SU-DHL-6 (cell line): ENCODE results near the gene MAL.

Experiments
- H2AFZ ChIP-seq: fragments of 200-600 bp; sonication (generic); 2 replicates; pipeline ENCODE4 v1.6.1; 2014; ENCODE audit warnings: low read depth, mild to moderate bottlenecking, moderate library complexity, mixed read lengths, antibody characterized with exemption, low read length; ENCODE audit not compliant: severe bottlenecking
- H3F3A ChIP-seq: fragments of 200-600 bp; shearing (Covaris generic); 2 replicates; pipeline ENCODE4 v1.6.0; 2016; ENCODE audit warnings: antibody characterized with exemption, mild to moderate bottlenecking; ENCODE audit not compliant: insufficient read depth
- H3K27ac ChIP-seq: fragments of 200-600 bp; sonication (generic); 2 replicates; pipeline ENCODE4 v1.5.1; 2016; ENCODE audit warnings: low read depth, mild to moderate bottlenecking, low read length, moderate library complexity, mixed read lengths
- H3K27me3 ChIP-seq: fragments of 200-600 bp; sonication (generic), shearing (Covaris generic); 2 replicates; pipeline ENCODE4 v1.6.0; 2014; ENCODE audit warnings: mild to moderate bottlenecking, low read length
- H3K36me3 ChIP-seq: fragments of 200-600 bp; sonication (generic); 2 replicates; pipeline ENCODE4 v1.6.1; 2014; ENCODE audit warnings: mild to moderate bottlenecking, low read length, mixed read lengths
- H3K4me2 ChIP-seq: fragments of 300-600, 200-600 bp; shearing (Covaris generic), sonication (generic); 2 replicates; pipeline ENCODE4 v1.6.0; 2014; ENCODE audit warnings: low read length, low read depth, mild to moderate bottlenecking; ENCODE audit not compliant: poor library complexity, severe bottlenecking
- H3K4me3 ChIP-seq: fragments of 200-600 bp; sonication (generic); 2 replicates; pipeline ENCODE4 v1.5.1; 2014; ENCODE audit warnings: antibody characterized with exemption, low read length, mild to moderate bottlenecking, mixed read lengths; ENCODE audit not compliant: insufficient read depth, poor library complexity, severe bottlenecking
- H3K79me2 ChIP-seq: fragments of 200-600 bp; sonication (generic); 2 replicates; pipeline ENCODE4 v1.6.1; 2014; ENCODE audit warnings: mild to moderate bottlenecking, low read length, moderate library complexity; ENCODE audit not compliant: insufficient read depth
- H3K9ac ChIP-seq: fragments of 200-600 bp; sonication (generic); 2 replicates; pipeline ENCODE4 v1.7.0; 2014; ENCODE audit warnings: mild to moderate bottlenecking, low read length
- H3K9me2 ChIP-seq: fragments of 200-600 bp; sonication (generic); replicated peaks from 2 replicates; pipeline ENCODE4 v1.6.1; 2014; ENCODE audit warnings: low read length; ENCODE audit not compliant: insufficient read depth
- H3K9me3 ChIP-seq: fragments of 200-600 bp; sonication (generic); 2 replicates; pipeline ENCODE4 v1.6.1; 2014; ENCODE audit warnings: low read length, mixed read lengths; ENCODE audit not compliant: insufficient read depth
- H4K20me1 ChIP-seq: fragments of 200-600 bp; sonication (generic); 2 replicates; pipeline ENCODE4 v1.6.1; 2014; ENCODE audit warnings: low read depth, mild to moderate bottlenecking, antibody characterized with exemption, low read length, moderate library complexity, mixed read lengths
- EZH2phosphoT487 ChIP-seq: fragments of 200-600 bp; sonication (generic), shearing (Covaris generic); conservative IDR thresholded peaks from 2 replicates; pipeline ENCODE4 v1.6.1; 2018; ENCODE audit warnings: mild to moderate bottlenecking, antibody characterized with exemption, low read length, moderate library complexity, mixed read lengths
- TF ChIP-seq, protein P1 (sequence below): fragments of 200-600 bp; sonication (generic); IDR thresholded peaks from one replicate; pipeline ENCODE4 v1.5.1; 2017; ENCODE audit warnings: antibody characterized with exemption, mild to moderate bottlenecking, low read length, moderate library complexity; ENCODE audit not compliant: insufficient read depth, poor library complexity, severe bottlenecking

Gene MAL

DNA sequence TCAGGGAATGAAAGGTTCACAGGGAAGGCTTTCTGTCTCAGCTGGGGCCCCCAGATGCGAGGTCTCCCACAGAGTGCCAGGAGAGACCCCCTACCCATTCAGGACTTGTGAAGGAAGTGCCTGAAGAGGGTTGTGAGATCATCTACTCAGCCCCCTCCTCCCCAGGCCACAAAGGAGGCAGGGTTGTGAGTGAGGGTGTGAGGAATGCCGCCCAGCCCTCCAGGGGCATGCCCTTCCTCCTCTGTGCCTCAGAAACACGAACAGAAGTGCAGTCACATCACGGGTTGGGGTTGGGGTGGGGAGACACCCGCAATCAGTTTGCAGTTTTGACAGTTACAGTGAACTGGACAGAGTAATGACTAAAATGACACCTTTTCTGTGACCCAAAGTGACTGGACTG lies 5.0 kb downstream of the MAL start:
- Histone ChIP-seq H3F3A (no peaks in the 10 kb centered on the region), H3K36me3 (no peaks in the 10 kb centered on the region), H2AFZ (no peak overlapping the region), H3K27me3 (no peaks in the 10 kb centered on the region), H3K9ac (no peak overlapping the region), H3K79me2 (no peaks in the 10 kb centered on the region), H3K9me3 (no peaks in the 10 kb centered on the region), H4K20me1 (no peaks in the 10 kb centered on the region), H3K4me2 (no peak overlapping the region), H3K27ac (no peak overlapping the region), H3K4me3 (no peak overlapping the region), H3K9me2 (no peaks in the 10 kb centered on the region)
- TF ChIP-seq, protein P1, sequence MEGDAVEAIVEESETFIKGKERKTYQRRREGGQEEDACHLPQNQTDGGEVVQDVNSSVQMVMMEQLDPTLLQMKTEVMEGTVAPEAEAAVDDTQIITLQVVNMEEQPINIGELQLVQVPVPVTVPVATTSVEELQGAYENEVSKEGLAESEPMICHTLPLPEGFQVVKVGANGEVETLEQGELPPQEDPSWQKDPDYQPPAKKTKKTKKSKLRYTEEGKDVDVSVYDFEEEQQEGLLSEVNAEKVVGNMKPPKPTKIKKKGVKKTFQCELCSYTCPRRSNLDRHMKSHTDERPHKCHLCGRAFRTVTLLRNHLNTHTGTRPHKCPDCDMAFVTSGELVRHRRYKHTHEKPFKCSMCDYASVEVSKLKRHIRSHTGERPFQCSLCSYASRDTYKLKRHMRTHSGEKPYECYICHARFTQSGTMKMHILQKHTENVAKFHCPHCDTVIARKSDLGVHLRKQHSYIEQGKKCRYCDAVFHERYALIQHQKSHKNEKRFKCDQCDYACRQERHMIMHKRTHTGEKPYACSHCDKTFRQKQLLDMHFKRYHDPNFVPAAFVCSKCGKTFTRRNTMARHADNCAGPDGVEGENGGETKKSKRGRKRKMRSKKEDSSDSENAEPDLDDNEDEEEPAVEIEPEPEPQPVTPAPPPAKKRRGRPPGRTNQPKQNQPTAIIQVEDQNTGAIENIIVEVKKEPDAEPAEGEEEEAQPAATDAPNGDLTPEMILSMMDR = no peak
- no peak for TF ChIP-seq EZH2phosphoT487

DNA sequence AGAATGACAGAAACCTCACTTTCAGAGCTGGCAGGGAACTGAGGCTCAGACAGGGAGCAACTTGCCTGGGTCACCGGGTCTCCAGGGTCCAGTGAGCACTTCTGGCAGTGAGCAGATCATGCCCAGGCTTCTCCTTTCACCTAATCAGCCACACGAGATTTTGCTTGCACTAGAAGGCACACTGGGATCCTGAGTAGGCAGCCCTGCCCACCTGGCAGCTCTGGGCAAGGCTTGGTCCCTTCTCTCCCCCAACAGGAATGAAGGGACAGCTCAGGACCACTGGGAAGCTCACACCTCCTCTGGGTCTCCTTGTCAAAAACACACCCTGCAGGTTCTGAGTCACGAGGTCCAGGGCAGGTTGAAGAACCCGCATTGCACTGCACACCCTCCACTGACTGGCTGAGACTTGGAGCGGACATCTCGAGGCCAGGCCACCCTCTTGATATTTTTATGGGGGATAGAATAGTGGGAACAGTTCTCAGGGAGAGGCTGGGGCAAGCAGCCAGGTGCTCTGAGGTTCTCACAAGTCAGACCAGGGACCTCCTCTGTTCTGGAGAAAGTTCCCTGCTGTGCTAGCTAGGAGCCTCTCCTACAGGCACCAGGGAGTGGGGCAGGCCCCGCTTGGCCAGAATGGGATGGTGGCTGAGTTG lies 5.7 kb downstream of the MAL start:
- H3K79me2 ChIP-seq = no peaks in the 10 kb centered on the region
- H3K9me3 ChIP-seq = no peaks in the 10 kb centered on the region
- H3F3A ChIP-seq = no peaks in the 10 kb centered on the region
- H3K4me3 ChIP-seq = no peak overlapping the region
- H2AFZ ChIP-seq = no peak overlapping the region
- H3K9me2 ChIP-seq = no peaks in the 10 kb centered on the region
- H3K27me3 ChIP-seq = no peaks in the 10 kb centered on the region
- H4K20me1 ChIP-seq = no peaks in the 10 kb centered on the region
- TF ChIP-seq, protein P1 = no peak
- no peak for TF ChIP-seq EZH2phosphoT487
- H3K9ac ChIP-seq = no peak overlapping the region
- no peaks in the 10 kb centered on the region for H3K36me3 ChIP-seq
- no peak overlapping the region for H3K27ac ChIP-seq
- H3K4me2 ChIP-seq = no peak overlapping the region

DNA sequence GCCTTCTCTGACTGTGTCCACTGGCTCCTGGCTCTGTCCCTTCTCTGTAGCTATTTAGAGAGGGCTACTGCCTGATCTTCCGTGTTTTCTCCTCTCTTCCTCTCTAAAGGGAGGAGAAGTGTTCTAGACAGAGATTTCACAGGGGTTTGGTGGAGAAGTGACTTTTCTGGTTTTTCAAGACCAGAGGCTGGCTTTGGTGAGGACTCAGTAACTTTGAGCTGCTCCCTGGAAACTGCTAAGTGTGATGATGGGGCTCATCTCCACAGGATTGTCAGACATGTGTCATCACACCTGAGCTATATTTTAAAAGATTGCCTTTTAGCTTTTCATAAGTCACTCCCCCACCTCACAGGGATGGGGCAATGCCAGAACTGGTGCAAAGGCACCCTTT lies 6.2 kb downstream of the MAL start:
- H3K9me2 ChIP-seq = no peaks in the 10 kb centered on the region
- no peaks in the 10 kb centered on the region for H3K27me3 ChIP-seq
- H3K9ac ChIP-seq = no peak overlapping the region
- no peak overlapping the region for H3K4me3 ChIP-seq
- no peaks in the 10 kb centered on the region for H3K36me3 ChIP-seq
- no peaks in the 10 kb centered on the region for H3K9me3 ChIP-seq
- no peak for TF ChIP-seq EZH2phosphoT487
- TF ChIP-seq, protein P1 = no peak
- no peaks in the 10 kb centered on the region for H4K20me1 ChIP-seq
- no peak overlapping the region for H3K27ac ChIP-seq
- H3F3A ChIP-seq = no peaks in the 10 kb centered on the region
- H3K79me2 ChIP-seq = no peaks in the 10 kb centered on the region
- H2AFZ ChIP-seq = no peak overlapping the region
- no peak overlapping the region for H3K4me2 ChIP-seq
